Thyroid gland (tissue), 4 donors: ENCODE data around the gene ADRA1B. TPM values are rescaled to one million over a fixed set of nuclear protein-coding genes. Genes with fewer than 3 reads are reported as not detected.
A peak's percentile ranks its signal among the peaks of the same experiment; 100 is the strongest.

Experiments used
- DNase-seq, 2 donors: peaks; one replicate each; pipeline ENCODE4 v3.0.0-alpha.2; 2019
- H3K27ac ChIP-seq, 3 donors: fragments of 200-600 bp; sonication (generic); 1 replicate in 2 of 3; 2 replicates in 1 of 3; pipeline ENCODE4 v1.5.1; 2016 to 2019; ENCODE audit warnings: mild to moderate bottlenecking in 1 of 3, moderate library complexity in 1 of 3
- H3K27me3 ChIP-seq: fragments of 200-600 bp; sonication (generic); one replicate; pipeline ENCODE4 v1.5.1; 2019
- H3K36me3 ChIP-seq, 2 donors: fragments of 200-600 bp; sonication (generic); one replicate each; pipeline ENCODE4 v1.5.1; 2016 to 2019
- H3K4me1 ChIP-seq, 2 donors: fragments of 200-600 bp; sonication (generic); one replicate each; pipeline ENCODE4 v1.5.1; 2017 to 2019
- H3K4me3 ChIP-seq, 3 donors: fragments of 200-600 bp; sonication (generic); replicated peaks in 1 of 3; 1 replicate in 2 of 3; 2 replicates in 1 of 3; pipeline ENCODE4 v1.5.1; 2016; ENCODE audit warnings: mild to moderate bottlenecking in 1 of 3
- H3K9me3 ChIP-seq: fragments of 200-600 bp; sonication (generic); one replicate; pipeline ENCODE4 v1.5.1; 2017
- POLR2A ChIP-seq, 2 donors: fragments of 450-650 bp; IDR thresholded peaks; one replicate each; pipeline ENCODE4 v1.6.1; 2017; ENCODE audit warnings: antibody characterized with exemption in 2 of 2, mild to moderate bottlenecking in 2 of 2, moderate library complexity in 1 of 2
- WGBS, 2 donors: methylation state at CpG; one replicate each; pipeline ENCODE4 v1.1.5; 2017; 5-methylcytosine and 5-hydroxymethylcytosine counted together
- intact Hi-C: fragments of 100-400 bp; cut with DNase I; formaldehyde crosslinking; loops from one replicate; pipeline ENCODE4 v1.15.1; 2023
- total RNA-seq, 4 donors: library from RNA; depleted of rRNA; stranded (reverse); fragments of >200 nt; gene quantifications; one replicate each; pipeline ENCODE4 v1.2.3, GENCODE V29; 2016
- TF ChIP-seq, protein P1 (sequence below), 6 experiments: fragments of 200-600 bp in 3 of 6; fragments of 450-650 bp in 3 of 6; sonication (generic) in 3 of 6; IDR thresholded peaks; one replicate each; pipeline ENCODE4 v1.5.1; 2016 to 2019; ENCODE audit warnings: antibody characterized with exemption in 6 of 6, mild to moderate bottlenecking in 2 of 6, inconsistent platforms in 1 of 6, moderate library complexity in 1 of 6

Gene ADRA1B
- total RNA-seq, 4 donors from 2014 or later, result 1.2 to 13.2 (median 3.1) TPM

DNA sequence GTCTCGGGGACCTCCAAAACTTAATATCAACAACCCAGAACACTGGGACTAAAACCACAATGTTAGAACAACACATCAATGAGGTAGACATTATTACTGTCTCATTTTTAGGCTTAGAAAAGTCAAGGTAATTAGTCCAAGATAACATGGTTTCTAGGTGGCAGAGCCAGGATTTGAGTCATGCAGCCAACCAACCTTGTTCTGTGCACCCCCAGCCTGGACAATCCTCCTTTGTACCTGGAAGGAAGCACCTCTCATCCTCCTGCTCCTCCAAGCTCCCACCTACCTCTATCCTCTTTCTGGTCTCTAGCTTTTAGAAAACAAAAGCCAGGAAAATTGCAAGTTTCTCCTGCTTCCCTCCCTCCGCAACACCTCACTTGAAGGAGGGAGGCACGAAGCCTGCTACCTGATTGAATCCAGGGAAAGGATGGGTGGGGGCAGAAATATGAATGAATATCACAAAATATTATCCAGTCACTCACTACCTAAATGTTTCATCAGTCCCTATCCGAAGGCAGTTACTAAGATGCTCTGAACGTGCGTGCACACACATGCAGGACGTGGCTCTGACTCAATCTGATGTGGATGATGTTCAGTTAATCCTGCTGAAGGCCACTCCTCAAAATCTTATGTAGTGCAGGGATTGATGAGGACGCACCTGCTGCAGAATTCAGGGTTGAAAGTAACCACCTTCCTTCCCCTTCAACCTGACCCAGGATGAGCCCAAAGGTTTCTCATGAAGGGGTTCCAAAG lies 66.3 kb downstream of the ADRA1B start:
- no peak overlapping the region for H3K4me3 ChIP-seq
- H3K4me1 ChIP-seq, result peaks cover 0 to 3% of the 10 kb centered on the region in 2 donors
- H3K36me3 ChIP-seq, result no peaks in the 10 kb centered on the region
- intact Hi-C loops, result no loop called here
- no peaks in the 10 kb centered on the region for H3K27me3 ChIP-seq
- 88 to 90% methylated on average over 8 of the region's 8 CpGs for WGBS, 2 donors
- H3K27ac ChIP-seq, result no peak overlapping the region
- H3K9me3 ChIP-seq, result no peaks in the 10 kb centered on the region
- DNase-seq, result no peak
- TF ChIP-seq POLR2A (IDR thresholded peaks at IDR 0.05), result no peak
- TF ChIP-seq, protein P1, sequence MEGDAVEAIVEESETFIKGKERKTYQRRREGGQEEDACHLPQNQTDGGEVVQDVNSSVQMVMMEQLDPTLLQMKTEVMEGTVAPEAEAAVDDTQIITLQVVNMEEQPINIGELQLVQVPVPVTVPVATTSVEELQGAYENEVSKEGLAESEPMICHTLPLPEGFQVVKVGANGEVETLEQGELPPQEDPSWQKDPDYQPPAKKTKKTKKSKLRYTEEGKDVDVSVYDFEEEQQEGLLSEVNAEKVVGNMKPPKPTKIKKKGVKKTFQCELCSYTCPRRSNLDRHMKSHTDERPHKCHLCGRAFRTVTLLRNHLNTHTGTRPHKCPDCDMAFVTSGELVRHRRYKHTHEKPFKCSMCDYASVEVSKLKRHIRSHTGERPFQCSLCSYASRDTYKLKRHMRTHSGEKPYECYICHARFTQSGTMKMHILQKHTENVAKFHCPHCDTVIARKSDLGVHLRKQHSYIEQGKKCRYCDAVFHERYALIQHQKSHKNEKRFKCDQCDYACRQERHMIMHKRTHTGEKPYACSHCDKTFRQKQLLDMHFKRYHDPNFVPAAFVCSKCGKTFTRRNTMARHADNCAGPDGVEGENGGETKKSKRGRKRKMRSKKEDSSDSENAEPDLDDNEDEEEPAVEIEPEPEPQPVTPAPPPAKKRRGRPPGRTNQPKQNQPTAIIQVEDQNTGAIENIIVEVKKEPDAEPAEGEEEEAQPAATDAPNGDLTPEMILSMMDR (IDR thresholded peaks at IDR 0.05), result no peak

DNA sequence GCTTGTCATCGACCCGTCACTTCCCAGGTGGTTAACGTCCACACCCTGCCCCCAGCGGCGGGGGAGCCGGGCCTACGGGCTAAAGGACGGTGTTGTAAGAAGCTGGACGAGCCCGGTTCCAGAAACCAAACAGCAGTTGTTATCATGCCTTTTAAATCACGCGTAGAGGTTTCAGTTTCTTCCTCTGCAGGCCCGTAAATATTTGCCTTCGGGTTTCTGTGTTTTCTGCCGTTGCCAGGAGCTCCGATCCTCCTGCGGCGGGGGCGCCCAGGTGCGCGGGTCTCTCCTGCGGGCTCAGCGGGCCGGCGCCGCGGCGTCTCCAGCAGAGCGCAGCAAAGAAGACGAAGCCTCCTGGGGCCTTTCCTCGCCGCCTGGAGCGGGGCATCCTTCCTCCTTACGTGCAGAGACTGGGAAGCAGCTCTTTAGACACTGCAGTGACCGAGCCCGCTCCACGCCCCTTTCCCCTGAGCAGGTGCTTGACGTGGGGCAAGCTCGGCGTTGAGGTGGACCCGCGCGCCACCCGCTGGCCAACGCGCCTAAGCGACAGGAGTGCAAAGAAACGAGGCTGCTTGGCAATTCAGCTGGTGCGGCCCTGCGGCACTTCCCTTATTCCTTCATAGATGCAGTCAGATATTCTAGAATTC lies 70.9 kb downstream of the ADRA1B start:
- intact Hi-C loops, result loop anchor here (5.0 kb wide), 1 partner anchor 540 kb away; no protein-coding TSS in a partner anchor
- peaks cover 0 to 3% of the 10 kb centered on the region in 2 donors for H3K4me1 ChIP-seq
- H3K4me3 ChIP-seq, result peak overlapping the region in 1 of 3 donors; percentile 18
- H3K9me3 ChIP-seq, result no peaks in the 10 kb centered on the region
- no peak for TF ChIP-seq POLR2A (IDR thresholded peaks at IDR 0.05)
- TF ChIP-seq, protein P1 (IDR thresholded peaks at IDR 0.05), result peak; percentile 49 to 95 (median 80)
- no peaks in the 10 kb centered on the region for H3K27me3 ChIP-seq
- peak; percentile 91 to 93 for DNase-seq
- no peaks in the 10 kb centered on the region for H3K36me3 ChIP-seq
- H3K27ac ChIP-seq, result no peak overlapping the region
- WGBS, 2 donors, result 2 to 3% methylated on average over 34 to 47 of the region's 50 CpGs

DNA sequence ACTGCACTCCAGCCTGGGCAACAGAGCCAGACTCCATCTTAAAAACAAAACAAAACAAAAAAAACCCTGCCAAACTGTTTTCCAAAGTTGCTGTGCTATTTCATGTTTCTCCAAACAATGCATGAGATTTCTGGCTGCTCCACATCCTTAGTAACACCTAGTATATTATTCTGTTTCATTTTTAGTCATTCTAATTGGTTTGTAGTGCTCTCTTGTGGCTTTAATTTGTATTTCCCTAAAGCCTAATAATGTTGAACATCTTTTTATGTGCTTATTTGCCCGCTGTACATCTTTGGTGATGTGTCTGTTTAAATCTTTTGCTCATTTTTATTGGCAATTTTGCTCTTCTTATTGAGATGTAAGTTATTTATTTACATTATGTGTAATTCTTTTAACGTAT lies 74.2 kb downstream of the ADRA1B start:
- H3K4me3 ChIP-seq, result no peak overlapping the region
- intact Hi-C loops, result no loop called here
- no peak overlapping the region for H3K27ac ChIP-seq
- no peaks in the 10 kb centered on the region for H3K9me3 ChIP-seq
- H3K36me3 ChIP-seq, result no peaks in the 10 kb centered on the region
- WGBS, 2 donors, result 85 to 90% methylated on average over 2 of the region's 2 CpGs
- DNase-seq, result no peak
- TF ChIP-seq, protein P1 (IDR thresholded peaks at IDR 0.05), result no peak
- TF ChIP-seq POLR2A (IDR thresholded peaks at IDR 0.05), result no peak
- H3K27me3 ChIP-seq, result no peaks in the 10 kb centered on the region
- H3K4me1 ChIP-seq, result peaks cover 0 to 3% of the 10 kb centered on the region in 2 donors

DNA sequence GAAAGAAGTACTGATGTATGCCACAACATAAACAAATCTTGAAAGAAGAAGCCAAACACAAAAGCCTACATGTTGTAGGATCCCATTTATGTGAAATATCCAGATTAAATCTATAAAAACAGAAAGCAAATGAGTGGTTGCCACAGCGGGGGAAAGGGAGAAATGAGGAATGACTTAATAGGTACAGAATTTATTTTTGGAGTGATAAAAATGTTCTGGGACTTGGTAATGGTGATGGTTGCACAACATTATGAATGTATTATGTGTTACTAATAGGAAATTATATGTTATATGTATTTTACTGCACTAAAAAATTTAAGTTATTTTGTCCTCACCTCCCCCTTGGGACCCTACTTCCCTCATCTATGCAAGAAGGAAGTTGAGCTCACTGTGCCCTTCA lies 76.3 kb downstream of the ADRA1B start:
- Histone ChIP-seq H3K36me3 (no peaks in the 10 kb centered on the region), H3K9me3 (no peaks in the 10 kb centered on the region), H3K4me3 (no peak overlapping the region), H3K4me1 (no peaks in the 10 kb centered on the region), H3K27me3 (no peaks in the 10 kb centered on the region), H3K27ac (no peak overlapping the region)
- TF ChIP-seq POLR2A (IDR thresholded peaks at IDR 0.05), result no peak
- TF ChIP-seq, protein P1 (IDR thresholded peaks at IDR 0.05), result no peak
- 94 to 95% methylated on average over 1 of the region's 1 CpG for WGBS, 2 donors
- intact Hi-C loops, result no loop called here
- DNase-seq, result no peak

DNA sequence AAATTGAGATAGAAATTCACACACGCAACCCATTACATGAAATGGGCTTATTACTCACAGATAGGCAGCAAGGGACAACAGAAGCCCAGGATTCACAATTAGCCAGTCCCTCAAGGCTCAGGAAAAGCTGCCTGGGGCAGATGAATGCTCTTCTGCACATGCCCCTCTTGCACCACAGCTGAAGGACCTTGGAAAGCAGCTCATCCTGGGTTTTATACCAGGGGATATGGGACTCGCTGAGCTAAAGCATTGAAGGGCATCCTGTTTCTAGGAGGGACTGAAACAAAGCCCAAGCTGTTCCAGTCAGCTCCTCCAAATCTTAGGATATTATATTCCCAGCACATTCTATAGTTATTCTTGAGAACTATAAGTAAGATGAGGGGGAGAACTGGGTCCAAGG lies 76.9 kb downstream of the ADRA1B start:
- H3K27ac ChIP-seq, result no peak overlapping the region
- H3K36me3 ChIP-seq, result no peaks in the 10 kb centered on the region
- H3K9me3 ChIP-seq, result no peaks in the 10 kb centered on the region
- intact Hi-C loops, result no loop called here
- DNase-seq, result no peak
- no peaks in the 10 kb centered on the region for H3K27me3 ChIP-seq
- no peak overlapping the region for H3K4me3 ChIP-seq
- 94 to 96% methylated on average over 2 of the region's 2 CpGs for WGBS, 2 donors
- no peaks in the 10 kb centered on the region for H3K4me1 ChIP-seq
- TF ChIP-seq, protein P1 (IDR thresholded peaks at IDR 0.05), result no peak
- TF ChIP-seq POLR2A (IDR thresholded peaks at IDR 0.05), result no peak
